HEK293 (cell line): Measurements from ENCODE around the gene LINGO1.

Experiments
- CTCF ChIA-PET: fragments of 350-600 bp; formaldehyde crosslinking; extraction: SDS; loops from one replicate; lab custom pipeline; 2021; ENCODE audit warnings: antibody characterized with exemption; lab: Yijun Ruan, JAX
- POLR2A ChIA-PET: fragments of 300-600 bp; formaldehyde crosslinking; extraction: SDS; loops from one replicate; lab custom pipeline; 2020; ENCODE audit warnings: antibody characterized with exemption, inconsistent platforms; lab: Yijun Ruan, JAX
- H3K27ac ChIP-seq: fragments of 200-500 bp; sonication (Bioruptor generic); 2 replicates; pipeline ENCODE4 v1.5.1; 2014; ENCODE audit warnings: low read depth, low read length, control low read depth, inconsistent platforms; ENCODE audit errors: extremely low read depth
- H3K36me3 ChIP-seq, 2 experiments: fragments of 200-500 bp in 1 of 2; sonication (Bioruptor generic) in 1 of 2; 1 replicate in 1 of 2; 2 replicates in 1 of 2; pipeline ENCODE4 v1.5.1; 2014 to 2017; ENCODE audit warnings: inconsistent platforms in 2 of 2, low read length in 2 of 2; ENCODE audit not compliant: control insufficient read depth in 2 of 2, insufficient read depth in 1 of 2
- H3K4me1 ChIP-seq: fragments of 200-500 bp; sonication (Bioruptor generic); 2 replicates; pipeline ENCODE4 v1.5.1; 2014; ENCODE audit warnings: mild to moderate bottlenecking, low read length, inconsistent platforms; ENCODE audit not compliant: control insufficient read depth, insufficient read depth
- H3K4me3 ChIP-seq: 2 replicates; pipeline ENCODE4 v1.5.1; 2011; ENCODE audit warnings: low read depth, mild to moderate bottlenecking, control low read depth, low read length, moderate library complexity
- H3K9me3 ChIP-seq: fragments of 200-500 bp; sonication (Bioruptor generic); 2 replicates; pipeline ENCODE4 v1.5.1; 2014; ENCODE audit warnings: low read depth, low read length, inconsistent platforms; ENCODE audit not compliant: control insufficient read depth, insufficient read depth
- GLIS1 ChIP-seq: fragments of 450-650 bp; formaldehyde crosslinking; IDR thresholded peaks from 2 replicates; pipeline ENCODE4 v1.5.1; 2016; ENCODE audit warnings: missing biosample characterization, missing genetic modification characterization
- KLF16 ChIP-seq: fragments of 450-650 bp; formaldehyde crosslinking; IDR thresholded peaks from 2 replicates; pipeline ENCODE4 v1.5.1; 2017; ENCODE audit warnings: missing biosample characterization, missing genetic modification characterization
- MEIS1 ChIP-seq: sonication (generic); formaldehyde crosslinking; IDR thresholded peaks from 2 replicates; pipeline ENCODE4 v1.8.1; 2022; ENCODE audit warnings: missing genetic modification reagents, mild to moderate bottlenecking, borderline replicate concordance
- SCRT2 ChIP-seq: fragments of 450-650 bp; formaldehyde crosslinking; IDR thresholded peaks from 2 replicates; pipeline ENCODE4 v1.5.1; 2016; ENCODE audit warnings: missing biosample characterization, missing genetic modification characterization
- ZBTB17 ChIP-seq: fragments of 450-650 bp; formaldehyde crosslinking; IDR thresholded peaks from 2 replicates; pipeline ENCODE4 v1.5.1; 2016; ENCODE audit warnings: missing biosample characterization, missing genetic modification characterization
- ZNF112 ChIP-seq: fragments of 450-650 bp; formaldehyde crosslinking; IDR thresholded peaks from 2 replicates; pipeline ENCODE4 v1.5.0; 2017; ENCODE audit warnings: missing biosample characterization, missing genetic modification characterization
- ZNF132 ChIP-seq: fragments of 450-650 bp; formaldehyde crosslinking; IDR thresholded peaks from 2 replicates; pipeline ENCODE4 v1.5.1; 2017; ENCODE audit warnings: missing biosample characterization, missing genetic modification characterization, borderline replicate concordance
- ZNF140 ChIP-seq: fragments of 450-650 bp; formaldehyde crosslinking; IDR thresholded peaks from 2 replicates; pipeline ENCODE4 v1.5.1; 2016; ENCODE audit warnings: missing biosample characterization, missing genetic modification characterization
- ZNF24 ChIP-seq: fragments of 450-650 bp; formaldehyde crosslinking; IDR thresholded peaks from 2 replicates; pipeline ENCODE4 v1.5.1; 2016; ENCODE audit warnings: missing biosample characterization, missing genetic modification characterization
- ZNF341 ChIP-seq: fragments of 450-650 bp; formaldehyde crosslinking; IDR thresholded peaks from 2 replicates; pipeline ENCODE4; 2016; ENCODE audit warnings: low read depth, missing biosample characterization, missing genetic modification characterization
- ZNF549 ChIP-seq: fragments of 450-650 bp; IDR thresholded peaks from 2 replicates; pipeline ENCODE4 v1.5.1; 2018; ENCODE audit warnings: missing biosample characterization, missing genetic modification characterization, mild to moderate bottlenecking, inconsistent platforms, moderate library complexity
- ZNF555 ChIP-seq: fragments of 450-650 bp; formaldehyde crosslinking; conservative IDR thresholded peaks from 2 replicates; pipeline ENCODE4 v1.5.1; 2017; ENCODE audit warnings: missing biosample characterization, mild to moderate bottlenecking, missing genetic modification characterization, inconsistent platforms
- ZNF629 ChIP-seq: fragments of 450-650 bp; formaldehyde crosslinking; IDR thresholded peaks from 2 replicates; pipeline ENCODE4 v1.5.1; 2017; ENCODE audit warnings: missing biosample characterization, missing genetic modification characterization
- TF ChIP-seq, protein P1 (sequence below): fragments of 450-650 bp; formaldehyde crosslinking; IDR thresholded peaks from 2 replicates; pipeline ENCODE4 v1.5.1; 2016; ENCODE audit warnings: missing biosample characterization, missing genetic modification characterization
- TF ChIP-seq, protein P2 (sequence below): fragments of 450-650 bp; formaldehyde crosslinking; IDR thresholded peaks from 2 replicates; pipeline ENCODE4 v1.5.1; 2016; ENCODE audit warnings: missing biosample characterization, missing genetic modification characterization
- TF ChIP-seq, protein P3 (sequence below): fragments of 450-650 bp; formaldehyde crosslinking; conservative IDR thresholded peaks from 2 replicates; pipeline ENCODE4 v1.5.1; 2016; ENCODE audit warnings: low read depth, missing biosample characterization, missing genetic modification characterization
- TF ChIP-seq, protein P4 (sequence below): fragments of 450-650 bp; formaldehyde crosslinking; IDR thresholded peaks from 2 replicates; pipeline ENCODE4 v1.5.1; 2017; ENCODE audit warnings: missing biosample characterization, missing genetic modification characterization
- TF ChIP-seq, protein P5 (sequence below): fragments of 450-650 bp; formaldehyde crosslinking; IDR thresholded peaks from 2 replicates; pipeline ENCODE4 v1.5.1; 2016; ENCODE audit warnings: missing biosample characterization, missing genetic modification characterization

LINGO1 gene

DNA sequence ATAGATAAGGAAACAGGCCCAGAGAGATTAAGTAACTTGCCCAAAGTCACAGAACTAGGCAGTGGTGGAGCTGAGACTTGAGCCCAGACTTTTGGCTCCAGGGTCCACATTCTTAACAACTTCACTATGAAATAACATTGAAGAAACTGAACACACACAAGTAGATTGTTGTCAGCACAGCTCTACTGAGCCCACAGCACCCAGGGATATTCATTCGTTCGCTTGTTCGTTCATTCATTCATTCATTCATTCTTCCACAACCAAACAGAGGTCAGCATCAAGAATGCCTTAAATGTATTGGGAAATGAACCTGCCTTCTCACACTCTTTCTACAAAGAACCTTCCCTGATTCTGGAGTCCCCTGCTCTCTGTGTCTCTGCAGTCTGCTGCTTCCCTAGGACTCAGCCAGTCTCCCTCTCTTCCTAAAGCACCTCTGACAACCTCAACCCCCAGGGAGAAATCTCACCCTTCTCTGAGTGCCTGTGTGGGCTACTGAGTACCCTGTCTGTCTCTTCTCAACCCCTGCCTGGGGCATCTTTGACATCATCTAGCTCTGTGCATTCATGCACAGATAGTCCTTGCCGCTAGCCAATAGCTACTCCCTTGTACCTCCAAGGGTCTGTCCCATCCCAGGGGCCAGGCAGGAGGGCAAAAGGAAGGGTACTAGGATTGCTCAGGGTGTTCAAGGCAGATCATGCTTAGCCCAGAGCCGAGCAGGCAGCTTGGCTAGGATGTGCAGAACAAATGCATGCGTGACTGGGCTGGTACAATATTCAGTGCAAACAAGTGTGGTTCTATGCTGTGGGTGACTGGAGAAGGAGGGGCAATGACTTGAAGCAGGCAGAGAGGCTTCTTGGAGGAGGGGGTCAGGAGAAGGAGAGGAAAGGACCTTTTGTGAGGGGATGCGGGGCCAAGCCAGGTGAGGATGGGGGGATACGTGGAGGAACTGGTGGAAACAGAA is 3.4 kb downstream of the LINGO1 start:
- peaks cover 8% of the 10 kb centered on the region for H3K4me1 ChIP-seq
- H3K9me3 ChIP-seq: no peaks in the 10 kb centered on the region
- CTCF ChIA-PET: interaction anchor here (0.9 to 7.7 kb wide), 3 partner anchors 12 to 192 kb away, joined by 4 to 77 read pairs (median 9); no protein-coding TSS in a partner anchor
- POLR2A ChIA-PET: interaction anchor here (0.6 to 1.2 kb wide), 2 partner anchors 19 to 34 kb away, joined by 4 read pairs; no protein-coding TSS in a partner anchor
- no peak overlapping the region for H3K27ac ChIP-seq
- no peak overlapping the region for H3K4me3 ChIP-seq
- no peaks in the 10 kb centered on the region for H3K36me3 ChIP-seq
- TF ChIP-seq SCRT2 (tag by site-specific recombination) (peak; percentile 42; the same call in 1 of the 2 replicates), ZNF24 (tag by site-specific recombination) (peak; percentile 58; the same call in 1 of the 2 replicates), GLIS1 (peak; percentile 92), ZNF132 (tag by site-specific recombination) (no peak), ZNF549 (tag by site-specific recombination) (no peak)
- TF ChIP-seq, protein P1, sequence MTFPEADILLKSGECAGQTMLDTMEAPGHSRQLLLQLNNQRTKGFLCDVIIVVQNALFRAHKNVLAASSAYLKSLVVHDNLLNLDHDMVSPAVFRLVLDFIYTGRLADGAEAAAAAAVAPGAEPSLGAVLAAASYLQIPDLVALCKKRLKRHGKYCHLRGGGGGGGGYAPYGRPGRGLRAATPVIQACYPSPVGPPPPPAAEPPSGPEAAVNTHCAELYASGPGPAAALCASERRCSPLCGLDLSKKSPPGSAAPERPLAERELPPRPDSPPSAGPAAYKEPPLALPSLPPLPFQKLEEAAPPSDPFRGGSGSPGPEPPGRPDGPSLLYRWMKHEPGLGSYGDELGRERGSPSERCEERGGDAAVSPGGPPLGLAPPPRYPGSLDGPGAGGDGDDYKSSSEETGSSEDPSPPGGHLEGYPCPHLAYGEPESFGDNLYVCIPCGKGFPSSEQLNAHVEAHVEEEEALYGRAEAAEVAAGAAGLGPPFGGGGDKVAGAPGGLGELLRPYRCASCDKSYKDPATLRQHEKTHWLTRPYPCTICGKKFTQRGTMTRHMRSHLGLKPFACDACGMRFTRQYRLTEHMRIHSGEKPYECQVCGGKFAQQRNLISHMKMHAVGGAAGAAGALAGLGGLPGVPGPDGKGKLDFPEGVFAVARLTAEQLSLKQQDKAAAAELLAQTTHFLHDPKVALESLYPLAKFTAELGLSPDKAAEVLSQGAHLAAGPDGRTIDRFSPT (tag by site-specific recombination): no peak

DNA sequence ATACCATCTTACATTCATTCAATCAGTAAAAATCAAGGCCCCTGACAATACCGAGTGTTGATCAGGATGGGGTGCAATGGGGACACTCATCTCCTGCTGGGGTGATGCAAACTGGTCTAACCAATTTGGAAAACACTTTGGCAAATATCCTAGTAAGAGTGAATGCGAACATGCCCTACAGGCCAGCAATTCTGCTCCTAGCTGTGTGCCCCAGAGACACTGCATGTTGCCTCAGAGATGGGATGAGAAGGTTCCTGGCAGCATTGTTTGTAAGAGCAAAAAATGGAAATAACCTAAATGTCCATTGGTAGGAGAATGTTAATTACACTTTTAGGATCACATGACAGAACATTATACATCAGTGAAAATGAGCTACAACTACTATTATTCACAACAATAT is 4.7 kb downstream of the LINGO1 start:
- H3K4me1 ChIP-seq: peaks cover 9% of the 10 kb centered on the region
- H3K36me3 ChIP-seq: no peaks in the 10 kb centered on the region
- H3K27ac ChIP-seq: no peak overlapping the region
- ChIA-PET CTCF (interaction anchor here (0.6 to 7.7 kb wide), 3 partner anchors 11 to 520 kb away, joined by 3 to 77 read pairs (median 9); no protein-coding TSS in a partner anchor), POLR2A (no interaction called here)
- H3K4me3 ChIP-seq: no peak overlapping the region
- H3K9me3 ChIP-seq: no peaks in the 10 kb centered on the region
- TF ChIP-seq ZBTB17 (tag by site-specific recombination) (no peak), ZNF629 (tag by site-specific recombination) (no peak), ZNF112 (tag by site-specific recombination) (no peak), ZNF549 (tag by site-specific recombination) (no peak), ZNF140 (peak; percentile 98), MEIS1 (CRISPR knock-in tag) (no peak), ZNF341 (tag by site-specific recombination) (no peak), ZNF555 (no peak), KLF16 (tag by site-specific recombination) (no peak)
- TF ChIP-seq, protein P2, sequence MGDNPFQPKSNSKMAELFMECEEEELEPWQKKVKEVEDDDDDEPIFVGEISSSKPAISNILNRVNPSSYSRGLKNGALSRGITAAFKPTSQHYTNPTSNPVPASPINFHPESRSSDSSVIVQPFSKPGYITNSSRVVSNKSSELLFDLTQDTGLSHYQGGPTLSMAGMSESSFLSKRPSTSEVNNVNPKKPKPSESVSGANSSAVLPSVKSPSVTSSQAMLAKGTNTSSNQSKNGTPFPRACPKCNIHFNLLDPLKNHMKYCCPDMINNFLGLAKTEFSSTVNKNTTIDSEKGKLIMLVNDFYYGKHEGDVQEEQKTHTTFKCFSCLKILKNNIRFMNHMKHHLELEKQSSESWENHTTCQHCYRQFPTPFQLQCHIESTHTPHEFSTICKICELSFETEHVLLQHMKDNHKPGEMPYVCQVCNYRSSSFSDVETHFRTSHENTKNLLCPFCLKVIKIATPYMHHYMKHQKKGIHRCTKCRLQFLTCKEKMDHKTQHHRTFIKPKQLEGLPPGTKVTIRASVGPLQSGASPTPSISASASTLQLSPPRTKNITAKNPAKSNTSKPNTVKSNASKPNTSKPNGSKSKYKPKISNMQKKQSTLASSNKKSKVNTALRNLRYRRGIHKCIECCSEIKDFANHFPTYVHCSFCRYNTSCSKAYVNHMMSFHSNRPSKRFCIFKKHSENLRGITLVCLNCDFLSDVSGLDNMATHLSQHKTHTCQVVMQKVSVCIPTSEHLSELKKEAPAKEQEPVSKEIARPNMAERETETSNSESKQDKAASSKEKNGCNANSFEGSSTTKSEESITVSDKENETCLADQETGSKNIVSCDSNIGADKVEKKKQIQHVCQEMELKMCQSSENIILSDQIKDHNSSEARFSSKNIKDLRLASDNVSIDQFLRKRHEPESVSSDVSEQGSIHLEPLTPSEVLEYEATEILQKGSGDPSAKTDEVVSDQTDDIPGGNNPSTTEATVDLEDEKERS (tag by site-specific recombination): no peak
- TF ChIP-seq, protein P3, sequence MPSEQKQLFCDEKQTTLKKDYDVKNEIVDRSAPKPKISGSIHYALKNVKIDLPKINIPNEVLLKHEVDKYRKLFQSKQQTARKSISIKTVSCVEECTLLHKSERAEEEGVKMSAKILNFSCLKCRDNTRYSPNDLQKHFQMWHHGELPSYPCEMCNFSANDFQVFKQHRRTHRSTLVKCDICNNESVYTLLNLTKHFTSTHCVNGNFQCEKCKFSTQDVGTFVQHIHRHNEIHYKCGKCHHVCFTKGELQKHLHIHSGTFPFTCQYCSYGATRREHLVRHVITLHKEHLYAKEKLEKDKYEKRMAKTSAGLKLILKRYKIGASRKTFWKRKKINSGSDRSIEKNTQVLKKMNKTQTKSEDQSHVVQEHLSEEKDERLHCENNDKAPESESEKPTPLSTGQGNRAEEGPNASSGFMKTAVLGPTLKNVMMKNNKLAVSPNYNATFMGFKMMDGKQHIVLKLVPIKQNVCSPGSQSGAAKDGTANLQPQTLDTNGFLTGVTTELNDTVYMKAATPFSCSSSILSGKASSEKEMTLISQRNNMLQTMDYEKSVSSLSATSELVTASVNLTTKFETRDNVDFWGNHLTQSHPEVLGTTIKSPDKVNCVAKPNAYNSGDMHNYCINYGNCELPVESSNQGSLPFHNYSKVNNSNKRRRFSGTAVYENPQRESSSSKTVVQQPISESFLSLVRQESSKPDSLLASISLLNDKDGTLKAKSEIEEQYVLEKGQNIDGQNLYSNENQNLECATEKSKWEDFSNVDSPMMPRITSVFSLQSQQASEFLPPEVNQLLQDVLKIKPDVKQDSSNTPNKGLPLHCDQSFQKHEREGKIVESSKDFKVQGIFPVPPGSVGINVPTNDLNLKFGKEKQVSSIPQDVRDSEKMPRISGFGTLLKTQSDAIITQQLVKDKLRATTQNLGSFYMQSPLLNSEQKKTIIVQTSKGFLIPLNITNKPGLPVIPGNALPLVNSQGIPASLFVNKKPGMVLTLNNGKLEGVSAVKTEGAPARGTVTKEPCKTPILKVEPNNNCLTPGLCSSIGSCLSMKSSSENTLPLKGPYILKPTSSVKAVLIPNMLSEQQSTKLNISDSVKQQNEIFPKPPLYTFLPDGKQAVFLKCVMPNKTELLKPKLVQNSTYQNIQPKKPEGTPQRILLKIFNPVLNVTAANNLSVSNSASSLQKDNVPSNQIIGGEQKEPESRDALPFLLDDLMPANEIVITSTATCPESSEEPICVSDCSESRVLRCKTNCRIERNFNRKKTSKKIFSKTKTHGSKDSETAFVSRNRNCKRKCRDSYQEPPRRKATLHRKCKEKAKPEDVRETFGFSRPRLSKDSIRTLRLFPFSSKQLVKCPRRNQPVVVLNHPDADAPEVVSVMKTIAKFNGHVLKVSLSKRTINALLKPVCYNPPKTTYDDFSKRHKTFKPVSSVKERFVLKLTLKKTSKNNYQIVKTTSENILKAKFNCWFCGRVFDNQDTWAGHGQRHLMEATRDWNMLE (tag by site-specific recombination): no peak
- TF ChIP-seq, protein P4, sequence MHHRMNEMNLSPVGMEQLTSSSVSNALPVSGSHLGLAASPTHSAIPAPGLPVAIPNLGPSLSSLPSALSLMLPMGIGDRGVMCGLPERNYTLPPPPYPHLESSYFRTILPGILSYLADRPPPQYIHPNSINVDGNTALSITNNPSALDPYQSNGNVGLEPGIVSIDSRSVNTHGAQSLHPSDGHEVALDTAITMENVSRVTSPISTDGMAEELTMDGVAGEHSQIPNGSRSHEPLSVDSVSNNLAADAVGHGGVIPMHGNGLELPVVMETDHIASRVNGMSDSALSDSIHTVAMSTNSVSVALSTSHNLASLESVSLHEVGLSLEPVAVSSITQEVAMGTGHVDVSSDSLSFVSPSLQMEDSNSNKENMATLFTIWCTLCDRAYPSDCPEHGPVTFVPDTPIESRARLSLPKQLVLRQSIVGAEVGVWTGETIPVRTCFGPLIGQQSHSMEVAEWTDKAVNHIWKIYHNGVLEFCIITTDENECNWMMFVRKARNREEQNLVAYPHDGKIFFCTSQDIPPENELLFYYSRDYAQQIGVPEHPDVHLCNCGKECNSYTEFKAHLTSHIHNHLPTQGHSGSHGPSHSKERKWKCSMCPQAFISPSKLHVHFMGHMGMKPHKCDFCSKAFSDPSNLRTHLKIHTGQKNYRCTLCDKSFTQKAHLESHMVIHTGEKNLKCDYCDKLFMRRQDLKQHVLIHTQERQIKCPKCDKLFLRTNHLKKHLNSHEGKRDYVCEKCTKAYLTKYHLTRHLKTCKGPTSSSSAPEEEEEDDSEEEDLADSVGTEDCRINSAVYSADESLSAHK (tag by site-specific recombination): no peak
- TF ChIP-seq, protein P5, sequence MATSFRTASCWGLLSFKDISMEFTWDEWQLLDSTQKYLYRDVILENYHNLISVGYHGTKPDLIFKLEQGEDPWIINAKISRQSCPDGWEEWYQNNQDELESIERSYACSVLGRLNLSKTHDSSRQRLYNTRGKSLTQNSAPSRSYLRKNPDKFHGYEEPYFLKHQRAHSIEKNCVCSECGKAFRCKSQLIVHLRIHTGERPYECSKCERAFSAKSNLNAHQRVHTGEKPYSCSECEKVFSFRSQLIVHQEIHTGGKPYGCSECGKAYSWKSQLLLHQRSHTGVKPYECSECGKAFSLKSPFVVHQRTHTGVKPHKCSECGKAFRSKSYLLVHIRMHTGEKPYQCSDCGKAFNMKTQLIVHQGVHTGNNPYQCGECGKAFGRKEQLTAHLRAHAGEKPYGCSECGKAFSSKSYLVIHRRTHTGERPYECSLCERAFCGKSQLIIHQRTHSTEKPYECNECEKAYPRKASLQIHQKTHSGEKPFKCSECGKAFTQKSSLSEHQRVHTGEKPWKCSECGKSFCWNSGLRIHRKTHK: no peak
